Measurements from ENCODE around the gene DDX23.

Gene DDX23

DNA sequence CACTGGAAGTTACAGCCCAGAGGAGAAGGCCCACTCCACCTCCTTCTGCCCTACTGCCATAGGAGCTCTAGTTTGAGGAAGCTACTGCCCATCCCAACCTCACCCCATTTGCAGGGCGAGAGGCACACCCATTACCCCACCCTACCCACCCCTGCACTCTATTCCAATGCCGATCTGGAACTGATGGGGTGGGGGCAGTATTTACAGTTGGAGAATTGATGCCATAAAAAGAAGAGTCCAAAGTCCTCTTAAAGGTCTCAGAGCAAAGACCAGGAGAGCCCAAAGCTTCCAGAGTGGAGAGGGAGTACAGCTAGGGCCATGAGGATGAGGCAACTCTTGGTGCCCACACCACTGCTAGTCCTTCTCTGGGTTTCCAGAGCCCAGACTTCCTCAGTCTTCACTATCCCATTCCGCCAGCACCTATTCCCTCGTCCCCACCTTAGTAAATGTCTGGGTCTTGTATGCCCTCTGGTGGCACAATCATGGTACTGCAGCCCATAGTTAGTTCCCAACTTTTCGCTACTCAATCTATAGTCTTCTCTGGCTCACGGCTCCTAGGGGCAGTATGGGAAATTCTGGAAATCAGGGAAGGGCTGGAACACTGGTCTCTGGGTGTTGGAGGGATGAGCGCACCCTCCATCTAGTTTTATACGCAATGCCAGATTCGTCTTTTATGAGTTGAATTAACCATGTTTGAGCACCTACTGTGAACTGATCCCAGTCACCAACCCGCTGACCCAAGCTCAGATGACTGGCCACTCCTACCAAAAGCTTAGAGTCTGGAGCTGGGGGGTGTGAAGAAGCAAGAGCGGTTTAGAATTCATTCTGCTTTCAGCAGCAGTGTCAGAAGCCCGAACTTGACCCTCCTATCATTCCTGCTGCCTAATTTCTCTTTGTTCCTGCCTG is 56.2 kb downstream of the DDX23 start:
- DNase-seq (ENCODE audit: low spot score): peak; percentile 90

DNA sequence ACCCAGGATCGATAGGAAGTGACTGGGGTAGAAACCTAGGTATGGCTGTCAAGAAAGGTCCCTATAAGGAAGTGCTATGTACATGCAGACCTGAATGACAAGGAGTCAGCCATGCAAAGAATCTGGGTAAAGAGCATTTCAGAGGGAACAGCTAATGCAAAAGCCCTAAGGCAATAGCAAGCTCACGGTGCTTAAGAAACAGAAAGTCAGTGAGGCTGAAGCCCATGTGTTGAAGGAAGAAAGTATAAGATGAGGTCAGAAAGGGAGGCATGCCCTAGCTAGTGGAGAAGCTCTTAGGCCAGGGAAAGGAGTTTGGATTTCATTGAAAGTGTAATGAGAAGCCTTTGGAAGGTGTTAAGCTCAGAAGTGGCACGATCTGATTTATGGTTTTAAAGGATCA is 57.1 kb downstream of the DDX23 start:
- no peak for DNase-seq (ENCODE audit: low spot score)

DNA sequence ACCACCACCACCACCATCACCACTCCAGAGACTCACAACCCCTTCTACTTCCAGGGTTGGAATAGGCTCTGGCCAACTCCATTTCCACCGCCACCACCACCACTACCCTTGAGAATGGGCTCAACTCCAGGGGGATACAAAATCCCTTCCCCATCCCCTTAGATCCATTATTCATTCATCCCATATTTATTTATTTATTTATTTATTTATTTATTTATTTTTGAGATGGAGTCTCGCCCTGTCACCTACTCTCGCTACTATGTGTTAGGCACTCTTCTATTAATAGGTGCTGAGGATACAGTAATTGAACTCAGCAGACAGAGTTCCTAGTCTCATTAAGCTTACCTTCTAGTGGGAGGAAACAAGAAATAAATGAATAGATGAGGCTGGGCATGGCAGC is 58.3 kb downstream of the DDX23 start:
- no peak for DNase-seq (ENCODE audit: low spot score)

DNA sequence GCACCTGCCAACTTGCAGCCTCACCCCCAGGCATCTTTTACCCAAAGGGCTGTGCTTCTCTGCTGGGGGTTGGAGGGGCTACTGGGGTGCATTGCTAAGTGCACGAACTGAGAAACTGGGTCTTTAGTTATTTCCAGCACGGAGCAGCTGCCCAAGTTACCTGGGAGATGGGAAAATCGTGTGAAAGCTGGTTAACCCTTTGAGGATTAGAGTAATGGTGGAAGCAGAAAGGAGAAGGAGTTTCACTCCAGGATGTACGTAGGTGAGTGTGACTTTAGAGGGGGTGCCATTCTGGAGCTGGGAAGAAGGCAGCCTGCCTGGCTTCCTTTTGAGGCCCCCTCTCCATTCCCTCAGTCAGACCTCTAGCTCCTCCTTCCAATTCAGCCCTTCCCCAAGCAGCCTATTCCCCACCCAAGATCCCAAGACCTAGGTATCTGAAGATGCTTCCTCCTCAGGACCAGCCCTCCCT is 62.1 kb downstream of the DDX23 start:
- no peak for DNase-seq (ENCODE audit: low spot score)

DNA sequence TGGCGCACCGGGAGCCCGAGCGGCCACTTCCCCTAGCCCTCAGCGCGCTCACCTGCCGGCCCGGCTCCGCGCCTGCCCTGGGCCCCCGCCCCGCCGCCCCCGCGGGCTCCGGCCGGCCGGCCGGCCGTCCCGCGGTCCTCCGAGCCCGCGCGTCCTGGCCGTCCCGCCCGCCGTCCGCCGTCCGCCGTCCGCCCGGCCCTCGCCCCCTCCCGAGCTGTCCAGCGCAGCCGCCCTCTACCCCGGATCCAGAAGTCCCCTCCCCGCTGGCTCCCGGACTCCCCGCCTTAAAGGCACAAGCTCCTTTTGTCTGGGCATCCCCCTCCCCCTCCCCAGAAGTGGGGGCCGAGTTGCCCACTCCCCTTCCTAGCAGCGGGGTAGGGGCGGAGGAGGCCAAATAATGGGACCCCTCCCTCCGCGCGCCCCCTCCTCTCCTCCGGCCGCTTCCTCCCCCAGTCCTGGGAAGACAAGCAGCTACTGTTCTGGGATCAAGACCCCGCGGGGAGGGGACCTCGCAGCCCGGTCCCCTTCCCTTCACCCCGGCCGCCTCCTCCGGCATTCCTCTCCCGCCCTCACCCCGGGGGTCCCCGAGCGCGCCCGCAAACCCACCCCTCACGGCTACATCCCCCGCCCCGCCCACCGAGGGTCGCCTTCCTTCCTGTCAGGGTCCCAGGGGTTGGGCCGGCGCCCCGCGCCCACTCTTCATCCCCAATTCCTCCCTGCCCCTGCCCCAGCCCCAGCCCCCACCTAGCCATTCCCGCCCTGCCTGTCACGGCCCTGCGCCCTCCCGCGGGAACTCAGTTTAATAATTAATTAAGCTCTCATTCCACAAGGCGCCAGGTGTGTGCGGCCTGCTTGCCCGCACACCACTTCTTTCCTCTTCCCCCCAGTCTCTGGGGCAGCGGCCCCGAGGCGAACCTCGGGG is 62.8 kb downstream of the DDX23 start, which contains the start of gene ADCY6:
Gene ADCY6 (minus strand): TSS at position 236 of the 922 bp plus-strand sequence. CDS start 5,655 bp downstream, outside the sequence.
- DNase-seq (ENCODE audit: low spot score): peak; percentile 80

DNA sequence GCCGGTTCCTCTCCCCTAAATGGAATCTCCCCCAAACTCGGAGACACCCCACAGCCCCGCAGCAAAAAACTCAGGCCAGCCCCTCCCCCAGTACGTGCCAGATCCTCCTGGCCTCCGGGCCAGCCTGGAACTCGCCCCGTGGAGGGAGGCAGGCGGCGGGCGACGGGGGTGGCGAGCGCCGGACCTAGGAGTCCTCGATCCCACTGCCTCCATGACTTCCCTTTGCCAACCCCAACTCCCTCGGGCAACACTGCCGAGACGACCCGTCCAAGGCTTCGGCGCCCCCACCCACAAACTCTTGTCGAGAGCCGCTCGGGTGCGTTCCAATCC is 63.5 kb downstream of the DDX23 start:
- DNase-seq (ENCODE audit: low spot score): peak; percentile 46

DNA sequence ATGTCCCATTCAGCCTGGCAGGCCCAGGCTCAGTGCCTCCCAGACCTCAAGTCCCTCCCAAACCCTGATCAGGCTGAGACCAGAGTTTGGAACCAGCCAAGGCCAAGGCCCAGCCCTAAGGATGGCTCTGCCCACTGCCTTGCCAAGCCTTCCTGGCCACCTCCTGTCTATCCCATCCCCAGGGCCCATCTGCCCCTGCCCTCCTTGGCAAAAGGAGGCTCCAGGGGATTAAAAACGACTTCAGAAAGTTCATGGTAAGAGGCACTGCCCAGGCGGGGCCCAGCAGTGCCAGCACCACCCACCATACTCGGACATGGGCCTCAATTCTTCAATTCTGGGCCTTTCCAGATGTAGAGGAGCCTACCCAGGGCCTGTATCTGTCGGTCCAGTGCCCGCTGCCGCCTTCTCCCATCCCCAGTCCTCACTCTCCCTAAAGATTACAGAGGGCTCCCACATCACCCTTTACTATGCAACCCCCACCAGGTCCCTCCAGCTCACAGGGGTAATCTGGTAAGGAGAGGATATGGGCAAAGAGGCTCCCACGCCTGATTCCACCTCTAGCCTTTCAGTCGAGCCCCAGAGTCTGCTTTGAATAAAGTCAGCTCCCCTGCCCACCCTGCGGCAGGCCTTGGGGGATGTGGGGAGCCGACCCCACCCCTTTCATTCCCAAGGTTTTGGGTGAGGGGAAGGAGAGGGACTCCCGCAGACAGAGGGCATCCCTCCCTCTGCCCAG is 64.0 kb downstream of the DDX23 start:
- DNase-seq (ENCODE audit: low spot score): peak; percentile 35

DNA sequence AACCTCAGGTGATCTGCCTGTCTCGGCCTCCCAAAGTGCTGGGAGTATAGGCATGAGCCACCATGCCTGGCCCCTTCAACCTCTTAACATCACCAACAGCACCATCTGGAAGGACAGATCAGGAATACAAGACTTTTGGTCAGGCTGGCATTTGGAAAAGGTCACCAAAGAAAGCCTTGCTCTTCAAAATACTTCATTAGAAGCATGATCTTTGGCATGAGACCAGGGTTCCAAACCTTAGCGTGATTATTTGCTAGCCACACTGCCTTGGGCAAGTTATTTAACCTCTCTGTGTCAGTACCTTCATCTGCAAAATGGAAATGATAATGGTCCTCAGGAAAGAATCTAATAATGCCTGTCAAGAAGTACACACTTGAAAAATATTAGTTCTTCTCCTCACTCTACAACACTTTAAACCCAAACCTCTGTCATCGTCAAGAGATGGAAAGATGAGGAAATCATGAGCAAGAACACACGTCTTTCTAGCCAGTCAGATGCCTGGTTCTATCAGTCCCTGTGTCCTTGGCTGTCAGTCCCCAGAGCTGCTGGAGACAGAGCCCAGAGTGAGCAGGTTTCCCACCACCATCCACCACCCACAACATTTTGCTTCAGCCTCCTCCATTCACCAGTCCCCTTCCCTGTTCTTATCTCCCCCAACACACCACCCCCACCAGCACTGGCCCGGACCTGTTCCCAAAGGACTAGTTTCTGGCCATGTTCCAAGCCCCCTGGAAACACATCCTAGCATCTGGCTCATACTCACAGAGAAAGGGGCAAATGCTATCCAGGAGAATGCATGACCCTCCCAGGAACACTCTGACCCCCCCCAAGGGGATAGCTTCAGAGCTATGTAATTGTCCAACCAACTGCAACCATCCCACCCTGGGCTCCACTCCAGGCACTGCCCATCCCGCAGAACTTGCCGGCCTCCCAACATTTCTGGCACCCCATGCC is 65.1 kb downstream of the DDX23 start:
- DNase-seq (ENCODE audit: low spot score): no peak

DNA sequence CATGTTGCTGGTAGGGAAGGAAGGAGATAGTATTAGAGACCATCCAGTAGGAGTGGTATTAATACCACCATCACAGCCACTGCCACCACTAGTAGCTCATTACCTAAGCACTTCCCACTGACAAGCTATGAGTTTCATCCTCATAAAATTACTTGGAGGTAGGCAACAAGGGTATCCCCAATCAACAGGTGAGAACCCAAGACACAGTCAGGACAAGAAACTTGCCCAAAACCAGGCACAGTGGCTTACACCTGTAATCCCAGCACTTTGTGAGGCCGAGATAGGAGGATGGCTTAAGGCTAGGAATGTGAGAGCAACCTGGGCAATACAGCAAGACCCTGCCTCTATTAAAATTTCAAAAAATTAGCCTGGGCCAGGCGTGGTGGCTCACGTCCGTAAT is 68.5 kb downstream of the DDX23 start:
- no peak for DNase-seq (ENCODE audit: low spot score)

DNA sequence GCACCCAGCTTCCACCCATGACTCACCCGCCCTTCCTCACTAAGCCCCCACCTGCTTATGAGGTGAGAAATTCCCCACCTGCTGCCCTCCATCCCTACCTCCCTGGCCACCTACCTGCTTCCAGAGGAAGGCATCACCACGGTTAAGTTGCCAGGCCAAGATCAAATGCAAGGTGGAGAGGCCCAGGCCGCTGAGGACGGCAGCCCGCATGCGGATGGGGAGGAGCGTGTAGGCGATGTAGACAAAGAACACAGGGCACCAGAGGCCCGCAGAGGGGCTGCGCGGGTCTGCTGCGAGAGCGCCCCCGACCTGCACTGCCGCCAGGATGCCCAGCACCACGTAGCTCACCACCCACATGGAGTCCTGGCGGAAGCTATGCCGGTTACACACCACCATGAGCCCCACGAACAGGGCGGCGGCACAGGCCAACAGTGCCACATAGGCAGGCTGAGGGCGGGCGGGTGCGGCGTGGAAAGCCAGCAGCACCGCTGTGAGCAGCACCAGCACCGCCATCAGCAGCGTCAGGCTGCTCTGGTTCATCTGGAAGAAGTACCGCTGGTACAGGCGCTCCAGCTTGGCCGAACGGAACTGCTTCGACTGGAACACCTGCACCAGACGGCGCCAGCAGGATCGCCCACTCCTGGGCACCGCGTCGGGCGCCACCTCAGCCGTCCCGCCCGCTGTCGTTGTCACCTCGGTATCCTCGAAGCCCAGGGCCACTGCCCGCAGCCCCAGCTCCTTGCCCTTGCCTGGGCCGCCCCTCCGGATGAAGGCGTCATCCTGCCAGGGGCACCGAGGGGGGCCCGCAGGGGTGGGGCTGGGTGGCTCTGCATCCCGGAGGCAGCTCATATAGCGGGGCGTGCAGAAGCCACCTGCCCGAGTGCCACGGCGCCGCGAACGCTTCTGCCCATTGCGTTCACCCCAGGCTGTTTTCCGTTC is 69.2 kb downstream of the DDX23 start:
- DNase-seq (ENCODE audit: low spot score): no peak

DNA sequence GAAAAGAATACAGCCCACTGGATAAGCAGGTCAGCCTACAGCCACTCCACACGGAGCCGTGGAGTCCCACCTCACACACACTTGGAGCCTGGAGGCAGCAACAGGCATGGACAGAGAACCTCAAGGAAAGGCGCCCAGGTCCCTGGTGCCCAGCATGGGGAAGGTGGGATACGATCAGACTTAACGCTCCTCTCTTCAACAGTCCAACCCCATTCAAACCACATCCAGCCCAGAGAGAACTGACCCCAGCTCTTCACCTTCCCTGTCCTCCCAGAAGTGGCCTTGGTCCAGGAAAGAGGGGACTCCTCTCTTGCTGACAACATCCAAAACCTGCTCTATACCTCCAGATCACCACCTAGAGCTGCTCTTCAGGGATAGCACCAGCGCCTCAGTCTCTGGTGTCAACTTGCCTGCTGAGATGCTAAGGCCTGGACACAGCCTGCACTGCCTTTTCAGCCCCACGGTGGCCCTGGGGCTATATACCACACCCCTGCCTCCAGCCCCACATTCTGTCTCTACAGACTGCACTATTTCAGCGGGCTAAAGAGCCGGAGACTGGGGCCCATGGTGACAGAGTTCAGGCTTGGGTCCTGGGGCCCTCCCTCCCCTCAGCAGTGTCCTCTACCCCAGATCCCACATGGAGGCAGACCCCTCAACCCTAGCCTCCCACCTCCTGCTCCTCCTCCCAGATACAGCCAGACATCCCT is 70.1 kb downstream of the DDX23 start:
- no peak for DNase-seq (ENCODE audit: low spot score)

DNA sequence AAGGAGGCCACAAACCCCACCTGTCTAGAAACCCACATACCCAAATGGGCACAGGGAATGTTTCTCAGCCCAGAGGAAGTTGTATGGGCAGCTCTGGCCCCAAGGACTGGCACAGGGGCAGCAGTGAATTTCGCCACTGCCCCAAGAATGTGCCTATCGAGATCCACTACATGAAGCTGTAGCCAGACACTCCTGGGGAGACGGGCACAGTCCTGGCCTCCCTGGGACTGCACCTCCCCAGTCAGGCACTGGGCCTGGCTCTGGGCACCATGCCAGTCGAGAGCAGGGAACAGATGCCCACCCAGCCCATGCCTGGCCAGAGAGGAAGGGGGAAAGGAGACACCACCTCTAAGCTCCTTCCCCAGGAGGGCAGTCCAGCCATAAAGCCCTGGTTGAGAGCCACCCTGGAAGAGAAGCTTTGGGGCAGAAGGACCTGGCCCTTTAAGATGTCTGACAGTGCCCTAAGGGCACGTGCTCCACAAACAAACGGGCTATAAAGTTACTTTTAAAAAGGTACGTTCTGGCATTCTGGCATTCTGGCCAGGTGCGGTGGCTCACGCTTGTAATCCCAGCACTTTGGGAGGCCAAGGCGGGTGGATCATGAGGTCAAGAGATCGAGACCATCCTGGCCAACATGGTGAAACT is 71.5 kb downstream of the DDX23 start:
- DNase-seq (ENCODE audit: low spot score): no peak

DNA sequence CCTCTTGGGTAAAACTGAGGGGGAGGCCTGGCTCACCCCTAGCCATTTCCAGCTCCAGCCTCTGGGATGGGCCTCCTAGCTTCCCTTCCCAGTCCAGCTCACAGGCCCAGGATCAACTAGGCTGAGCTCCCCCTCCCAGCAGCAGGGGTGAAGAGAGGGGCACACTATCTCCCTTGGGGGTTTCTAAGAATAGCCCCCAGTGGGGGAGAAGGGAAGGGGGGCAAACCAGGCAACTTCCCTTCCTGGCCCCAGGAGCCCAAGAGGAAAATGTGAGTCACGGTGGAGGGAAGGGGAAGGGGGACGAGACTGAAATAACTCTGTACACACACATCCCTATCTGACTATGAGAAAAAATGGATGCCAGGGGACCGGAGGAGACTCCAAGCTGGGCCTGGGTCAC is 72.1 kb downstream of the DDX23 start:
- peak; percentile 53 for DNase-seq (ENCODE audit: low spot score)

Measured in AG08395 (cell line).